Vagina (tissue), 2 donors: ENCODE data around the gene FHIT. TPM values are rescaled to one million over a fixed set of nuclear protein-coding genes. Genes with fewer than 3 reads are reported as not detected.

Source experiments
- DNase-seq, 2 donors: peaks; one replicate each; pipeline ENCODE4 v3.0.0-alpha.2; 2017; ENCODE audit errors: extremely low spot score in 2 of 2
- H3K27ac ChIP-seq: fragments of 200-600 bp; sonication (generic); one replicate; pipeline ENCODE4 v1.5.1; 2019
- H3K27me3 ChIP-seq: fragments of 200-600 bp; sonication (generic); one replicate; pipeline ENCODE4 v1.5.1; 2019
- H3K36me3 ChIP-seq, 2 donors: fragments of 200-600 bp; sonication (generic); one replicate each; pipeline ENCODE4 v1.5.1; 2017 to 2019
- H3K4me1 ChIP-seq: fragments of 200-600 bp; sonication (generic); one replicate; pipeline ENCODE4 v1.5.1; 2019
- H3K4me3 ChIP-seq, 2 donors: fragments of 200-600 bp; sonication (generic); 1 replicate in 1 of 2; 2 replicates in 1 of 2; pipeline ENCODE4 v1.5.1; 2016 to 2019
- H3K9me3 ChIP-seq: fragments of 200-600 bp; sonication (generic); one replicate; pipeline ENCODE4 v1.5.1; 2019
- POLR2A ChIP-seq, 2 donors: fragments of 450-650 bp; IDR thresholded peaks; one replicate each; pipeline ENCODE4 v1.6.1; 2017; ENCODE audit warnings: antibody characterized with exemption in 2 of 2, mild to moderate bottlenecking in 2 of 2, moderate library complexity in 2 of 2
- POLR2AphosphoS5 ChIP-seq, 2 donors: sonication (generic); formaldehyde crosslinking; IDR thresholded peaks; one replicate each; pipeline ENCODE4 v1.9.0; 2017; ENCODE audit warnings: antibody characterized with exemption in 2 of 2, mild to moderate bottlenecking in 2 of 2, low read depth in 1 of 2; ENCODE audit not compliant: insufficient read depth in 1 of 2
- intact Hi-C: fragments of 100-400 bp; cut with DNase I; formaldehyde crosslinking; loops from one replicate; pipeline ENCODE4 v1.15.1; 2023
- total RNA-seq: library from RNA; depleted of rRNA; stranded (reverse); fragments of >200 nt; gene quantifications from one replicate; pipeline ENCODE4 v1.2.3, GENCODE V29; 2016
- TF ChIP-seq, protein P1 (sequence below), 3 experiments: fragments of 450-650 bp in 2 of 3; fragments of 200-600 bp in 1 of 3; sonication (generic) in 1 of 3; IDR thresholded peaks; one replicate each; pipeline ENCODE4 v1.5.1; 2017 to 2019; ENCODE audit warnings: antibody characterized with exemption in 3 of 3, mild to moderate bottlenecking in 2 of 3, moderate library complexity in 2 of 3

The FHIT gene
- total RNA-seq, 1 donor from 2014 or later = 7.9 TPM

GRCh38 chr3:60199306-60199705, 1051.9 kb downstream of the FHIT start:
- no peak overlapping the region for H3K4me3 ChIP-seq
- H3K27me3 ChIP-seq = no peaks in the 10 kb centered on the region
- no peaks in the 10 kb centered on the region for H3K9me3 ChIP-seq
- TF ChIP-seq POLR2AphosphoS5 (IDR thresholded peaks at IDR 0.05; ENCODE audit: insufficient read depth in 1 of 2, low read depth in 1 of 2) (no peak), POLR2A (IDR thresholded peaks at IDR 0.05) (no peak)
- TF ChIP-seq, protein P1, sequence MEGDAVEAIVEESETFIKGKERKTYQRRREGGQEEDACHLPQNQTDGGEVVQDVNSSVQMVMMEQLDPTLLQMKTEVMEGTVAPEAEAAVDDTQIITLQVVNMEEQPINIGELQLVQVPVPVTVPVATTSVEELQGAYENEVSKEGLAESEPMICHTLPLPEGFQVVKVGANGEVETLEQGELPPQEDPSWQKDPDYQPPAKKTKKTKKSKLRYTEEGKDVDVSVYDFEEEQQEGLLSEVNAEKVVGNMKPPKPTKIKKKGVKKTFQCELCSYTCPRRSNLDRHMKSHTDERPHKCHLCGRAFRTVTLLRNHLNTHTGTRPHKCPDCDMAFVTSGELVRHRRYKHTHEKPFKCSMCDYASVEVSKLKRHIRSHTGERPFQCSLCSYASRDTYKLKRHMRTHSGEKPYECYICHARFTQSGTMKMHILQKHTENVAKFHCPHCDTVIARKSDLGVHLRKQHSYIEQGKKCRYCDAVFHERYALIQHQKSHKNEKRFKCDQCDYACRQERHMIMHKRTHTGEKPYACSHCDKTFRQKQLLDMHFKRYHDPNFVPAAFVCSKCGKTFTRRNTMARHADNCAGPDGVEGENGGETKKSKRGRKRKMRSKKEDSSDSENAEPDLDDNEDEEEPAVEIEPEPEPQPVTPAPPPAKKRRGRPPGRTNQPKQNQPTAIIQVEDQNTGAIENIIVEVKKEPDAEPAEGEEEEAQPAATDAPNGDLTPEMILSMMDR (IDR thresholded peaks at IDR 0.05) = no peak
- no peaks in the 10 kb centered on the region for H3K36me3 ChIP-seq
- H3K4me1 ChIP-seq = no peaks in the 10 kb centered on the region
- no peak for DNase-seq
- H3K27ac ChIP-seq = no peak overlapping the region
- intact Hi-C loops = no loop called here

DNA sequence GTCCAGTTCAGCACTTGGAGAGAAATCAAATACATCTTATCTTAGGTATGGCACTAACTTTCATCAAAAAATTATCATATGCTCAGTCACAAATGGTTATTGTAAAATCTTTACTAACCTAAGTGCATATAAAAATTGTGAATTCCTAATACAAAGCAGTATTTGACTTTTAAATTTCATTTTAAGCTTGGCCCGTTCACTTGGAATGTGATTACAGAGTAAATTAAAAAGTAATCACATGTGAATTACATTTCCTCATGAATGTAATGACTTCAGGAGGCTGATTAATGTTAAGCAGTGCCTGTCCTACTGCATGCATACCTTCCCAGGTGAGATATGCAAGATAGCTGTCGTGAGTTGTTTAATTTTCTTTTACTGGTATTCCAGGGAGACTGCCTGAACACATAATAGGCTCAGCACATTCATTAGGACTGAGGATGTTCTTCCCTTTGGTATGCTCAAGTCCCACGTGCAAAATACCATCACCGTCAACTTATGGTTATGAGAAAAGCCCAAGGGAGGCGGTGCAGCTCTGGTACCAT, 1053.0 kb downstream of the FHIT start:
- DNase-seq = no peak
- TF ChIP-seq POLR2AphosphoS5 (IDR thresholded peaks at IDR 0.05; ENCODE audit: insufficient read depth in 1 of 2, low read depth in 1 of 2) (no peak), POLR2A (IDR thresholded peaks at IDR 0.05) (no peak)
- TF ChIP-seq, protein P1 (IDR thresholded peaks at IDR 0.05) = no peak
- no peak overlapping the region for H3K4me3 ChIP-seq
- H3K36me3 ChIP-seq = no peaks in the 10 kb centered on the region
- intact Hi-C loops = no loop called here
- H3K27ac ChIP-seq = no peak overlapping the region
- H3K4me1 ChIP-seq = no peaks in the 10 kb centered on the region
- no peaks in the 10 kb centered on the region for H3K27me3 ChIP-seq
- no peaks in the 10 kb centered on the region for H3K9me3 ChIP-seq

DNA sequence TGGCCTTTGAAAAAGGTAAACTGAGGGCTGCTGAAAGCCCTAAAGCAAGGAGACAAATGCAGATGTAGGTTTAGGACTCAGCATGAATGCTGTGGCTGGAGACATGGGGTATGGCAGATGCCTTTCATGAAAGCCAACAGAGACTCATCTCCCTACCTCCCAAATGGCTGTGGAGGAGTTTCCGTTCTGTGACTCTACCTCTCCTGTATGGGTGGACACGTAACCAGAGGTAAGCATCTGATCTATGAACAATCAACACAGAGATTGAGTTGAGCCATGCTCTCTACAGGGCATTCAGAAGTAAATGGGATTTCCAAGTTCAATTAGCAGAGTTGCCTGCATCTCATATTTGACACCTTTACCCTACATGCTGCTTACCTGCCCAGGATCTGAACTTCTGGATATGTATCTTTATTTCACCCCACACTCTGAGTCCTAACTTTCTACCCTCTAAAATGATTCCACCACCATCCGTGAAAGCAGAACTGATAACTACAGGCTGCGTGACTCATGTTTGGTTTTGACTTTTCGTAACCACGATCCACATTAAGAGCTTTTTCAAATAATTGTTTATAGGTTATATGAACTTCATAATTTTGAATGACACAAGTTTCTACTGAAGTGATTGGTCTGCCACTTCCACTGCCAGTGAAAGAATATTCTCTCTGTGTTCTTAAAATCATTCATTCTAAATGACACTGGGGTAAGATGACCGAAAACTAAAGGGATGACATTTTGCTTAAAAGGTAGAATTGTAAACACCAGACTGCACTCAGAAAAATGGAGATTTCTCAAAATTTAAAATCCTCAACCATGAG, 1058.7 kb downstream of the FHIT start:
- no peaks in the 10 kb centered on the region for H3K27me3 ChIP-seq
- TF ChIP-seq POLR2A (IDR thresholded peaks at IDR 0.05) = no peak
- no peak for TF ChIP-seq POLR2AphosphoS5 (IDR thresholded peaks at IDR 0.05; ENCODE audit: insufficient read depth in 1 of 2, low read depth in 1 of 2)
- TF ChIP-seq, protein P1 (IDR thresholded peaks at IDR 0.05) = no peak
- H3K4me1 ChIP-seq = no peaks in the 10 kb centered on the region
- no peaks in the 10 kb centered on the region for H3K36me3 ChIP-seq
- intact Hi-C loops = no loop called here
- H3K9me3 ChIP-seq = no peaks in the 10 kb centered on the region
- H3K4me3 ChIP-seq = no peak overlapping the region
- no peak for DNase-seq
- no peak overlapping the region for H3K27ac ChIP-seq

DNA sequence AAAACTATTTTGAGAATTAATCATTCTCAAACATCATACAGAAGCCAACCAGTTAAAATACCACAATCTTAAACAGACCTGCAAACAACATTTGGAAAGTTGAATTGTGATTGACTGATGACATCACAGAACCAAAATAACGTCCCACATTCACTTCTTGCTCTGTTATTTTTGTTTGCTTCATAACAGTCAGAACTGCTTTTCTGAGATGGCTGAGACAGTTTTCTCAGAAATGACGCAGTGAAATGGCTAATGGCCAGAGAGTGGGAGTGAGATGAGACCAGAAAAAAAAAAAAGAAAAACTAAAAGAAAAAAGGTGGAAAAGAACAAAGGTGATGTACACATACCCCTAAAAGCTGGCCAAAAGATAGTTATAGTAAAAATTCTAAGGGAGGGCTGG, 1061.2 kb downstream of the FHIT start:
- Histone ChIP-seq H3K9me3 (no peaks in the 10 kb centered on the region), H3K27ac (no peak overlapping the region), H3K4me1 (no peaks in the 10 kb centered on the region), H3K36me3 (no peaks in the 10 kb centered on the region), H3K27me3 (no peaks in the 10 kb centered on the region), H3K4me3 (no peak overlapping the region)
- intact Hi-C loops = no loop called here
- TF ChIP-seq, protein P1 (IDR thresholded peaks at IDR 0.05) = no peak
- TF ChIP-seq POLR2AphosphoS5 (IDR thresholded peaks at IDR 0.05; ENCODE audit: insufficient read depth in 1 of 2, low read depth in 1 of 2) (no peak), POLR2A (IDR thresholded peaks at IDR 0.05) (no peak)
- no peak for DNase-seq

- TF ChIP-seq POLR2AphosphoS5 (IDR thresholded peaks at IDR 0.05; ENCODE audit: insufficient read depth in 1 of 2, low read depth in 1 of 2) = no peak
- TF ChIP-seq, protein P1 (IDR thresholded peaks at IDR 0.05) = no peak
- TF ChIP-seq POLR2A (IDR thresholded peaks at IDR 0.05) = no peak
- Histone ChIP-seq H3K4me1 (no peaks in the 10 kb centered on the region), H3K27ac (no peak overlapping the region), H3K9me3 (no peaks in the 10 kb centered on the region), H3K27me3 (no peaks in the 10 kb centered on the region), H3K4me3 (no peak overlapping the region), H3K36me3 (no peaks in the 10 kb centered on the region)
- DNase-seq = no peak
- intact Hi-C loops = no loop called here
These were observed 1061.9 kb downstream of the FHIT start for GRCh38 chr3:60189304-60189703.
